SK-N-SH (cell line): Measurements from ENCODE around the gene PRSS23. TPM values are rescaled to one million over a fixed set of nuclear protein-coding genes. Genes with fewer than 3 reads are reported as not detected.
A peak's percentile ranks its signal among the peaks of the same experiment; 100 is the strongest.

ENCODE experiments used
- CTCF ChIA-PET: fragments of 300-600, 350-600 bp; formaldehyde crosslinking; extraction: SDS; loops from one replicate; lab custom pipeline; 2021; lab: Yijun Ruan, JAX
- POLR2A ChIA-PET: fragments of 350-600 bp; sonication (Branson Sonifier 250); formaldehyde crosslinking; extraction: SDS; loops from one replicate; lab custom pipeline; 2020; ENCODE audit warnings: antibody characterized with exemption, inconsistent platforms; lab: Yijun Ruan, JAX
- DNase-seq: peaks from one replicate; pipeline ENCODE4 v3.0.0; 2012
- H2AFZ ChIP-seq: fragments of 200-600 bp; sonication (generic); 2 replicates; pipeline ENCODE4 v1.8.1; 2016; ENCODE audit warnings: antibody characterized with exemption, mild to moderate bottlenecking, low read depth
- H3F3A ChIP-seq: fragments of 200-600 bp; sonication (generic); replicated peaks from 2 replicates; pipeline ENCODE3; 2016; ENCODE audit warnings: antibody characterized with exemption, mild to moderate bottlenecking; ENCODE audit not compliant: insufficient read depth
- H3K27ac ChIP-seq, 2 experiments: fragments of 200-500 bp in 1 of 2; fragments of 200-600 bp in 1 of 2; sonication (Bioruptor generic) in 1 of 2; sonication (generic), shearing (Covaris generic) in 1 of 2; 2 replicates each; pipeline versions ENCODE4 v1.5.1 to v1.6.1; 2014 to 2016; ENCODE audit warnings: low read depth in 2 of 2, inconsistent platforms in 1 of 2, low read length in 1 of 2, mild to moderate bottlenecking in 1 of 2, mixed read lengths in 1 of 2
- H3K27me3 ChIP-seq: fragments of 200-600 bp; sonication (generic), shearing (Covaris generic); 2 replicates; pipeline ENCODE4 v1.6.1; 2016; ENCODE audit warnings: mixed run types; ENCODE audit not compliant: insufficient read depth
- H3K36me3 ChIP-seq, 2 experiments: fragments of 200-500 bp in 1 of 2; fragments of 200-600 bp in 1 of 2; sonication (Bioruptor generic) in 1 of 2; sonication (generic) in 1 of 2; replicated peaks in 1 of 2; 2 replicates each; pipeline versions ENCODE3 to v1.5.1; 2014 to 2016; ENCODE audit warnings: low read length in 1 of 2, mild to moderate bottlenecking in 1 of 2; ENCODE audit not compliant: insufficient read depth in 2 of 2, control insufficient read depth in 1 of 2
- H3K4me1 ChIP-seq, 2 experiments: fragments of 200-500 bp in 1 of 2; fragments of 200-600 bp in 1 of 2; sonication (Bioruptor generic) in 1 of 2; sonication (generic), shearing (Covaris generic) in 1 of 2; 2 replicates each; pipeline versions ENCODE4 v1.5.1 to v1.6.1; 2014 to 2016; ENCODE audit warnings: low read depth in 1 of 2, low read length in 1 of 2, mixed run types in 1 of 2; ENCODE audit not compliant: insufficient read depth in 2 of 2, control insufficient read depth in 1 of 2
- H3K4me2 ChIP-seq: fragments of 200-600 bp; sonication (generic), shearing (Covaris generic); 2 replicates; pipeline ENCODE4 v1.6.1; 2017; ENCODE audit warnings: mixed run types
- H3K4me3 ChIP-seq, 2 experiments: fragments of 200-500 bp in 1 of 2; fragments of 200-600 bp in 1 of 2; sonication (Bioruptor generic) in 1 of 2; sonication (generic), shearing (Covaris generic) in 1 of 2; 2 replicates each; pipeline versions ENCODE4 v1.5.1 to v1.8.1; 2014 to 2016; ENCODE audit warnings: low read depth in 2 of 2, inconsistent platforms in 1 of 2, low read length in 1 of 2, mild to moderate bottlenecking in 1 of 2, mixed read lengths in 1 of 2, moderate library complexity in 1 of 2
- H3K79me2 ChIP-seq: fragments of 200-600 bp; sonication (generic); 2 replicates; pipeline ENCODE4 v1.8.1; 2017; ENCODE audit warnings: mild to moderate bottlenecking; ENCODE audit not compliant: insufficient read depth
- H3K9ac ChIP-seq: fragments of 200-600 bp; sonication (generic); 2 replicates; pipeline ENCODE4 v1.6.1; 2017; ENCODE audit warnings: mixed run types
- H3K9me2 ChIP-seq: fragments of 200-600 bp; sonication (generic); 2 replicates; pipeline ENCODE4 v1.6.1; 2017; ENCODE audit warnings: mixed run types
- H3K9me3 ChIP-seq: fragments of 200-600 bp; sonication (generic); 2 replicates; pipeline ENCODE4 v1.6.1; 2017; ENCODE audit warnings: mixed run types, mild to moderate bottlenecking, moderate library complexity
- H4K20me1 ChIP-seq: fragments of 200-600 bp; sonication (generic); 2 replicates; pipeline ENCODE4 v1.6.1; 2017; ENCODE audit warnings: mild to moderate bottlenecking, mixed run types; ENCODE audit not compliant: insufficient read depth
- EP300 ChIP-seq, 2 experiments: IDR thresholded peaks; 2 replicates each; pipeline versions ENCODE4 v1.4.0 to v1.6.1; 2012; ENCODE audit warnings: borderline replicate concordance in 1 of 2, low read depth in 1 of 2, low read length in 1 of 2
- FOXJ3 ChIP-seq: sonication (generic); formaldehyde crosslinking; IDR thresholded peaks from 2 replicates; pipeline ENCODE4 v1.5.1; 2020; ENCODE audit warnings: mild to moderate bottlenecking, missing genetic modification reagents
- FOXM1 ChIP-seq: IDR thresholded peaks from 2 replicates; pipeline ENCODE4 v1.4.0; 2012; ENCODE audit warnings: low read depth, mild to moderate bottlenecking
- JUND ChIP-seq: IDR thresholded peaks from 2 replicates; pipeline ENCODE4 v1.4.0; 2012
- MEF2A ChIP-seq: IDR thresholded peaks from 2 replicates; pipeline ENCODE4 v1.4.0; 2012; ENCODE audit warnings: low read depth, borderline replicate concordance
- RAD21 ChIP-seq: IDR thresholded peaks from 2 replicates; pipeline ENCODE4 v1.6.1; 2012; ENCODE audit warnings: mild to moderate bottlenecking, low read length
- REST ChIP-seq: IDR thresholded peaks from 2 replicates; pipeline ENCODE4 v1.6.1; 2012; ENCODE audit warnings: mild to moderate bottlenecking, low read depth, low read length, moderate library complexity
- TAF1 ChIP-seq: IDR thresholded peaks from 2 replicates; pipeline ENCODE4 v1.6.1; 2012; ENCODE audit warnings: low read depth, mild to moderate bottlenecking, low read length, moderate library complexity, borderline replicate concordance
- YY1 ChIP-seq: IDR thresholded peaks from 2 replicates; pipeline ENCODE4 v1.4.0; 2012; ENCODE audit warnings: low read depth, mild to moderate bottlenecking
- ZBTB33 ChIP-seq: IDR thresholded peaks from 2 replicates; pipeline ENCODE4 v1.4.0; 2012; ENCODE audit warnings: low read depth, borderline replicate concordance
- whole genome bisulfite sequencing: methylation state at CpG from one replicate; pipeline ENCODE4 v1.1.6; 2017; ENCODE audit warnings: low lambda C conversion rate; 5-methylcytosine and 5-hydroxymethylcytosine counted together
- polyA plus RNA-seq, 3 experiments: library from polyadenylated mRNA; depleted of rRNA; stranded (reverse); fragments of >200 nt; gene quantifications; 2 replicates each; pipeline ENCODE4 v1.2.3, GENCODE V29; 2012

The PRSS23 gene
- polyA plus RNA-seq, 1 of the 3 experiments (the other 2 are of a cell fraction): 326 TPM

GRCh38 chr11:86782742-86783141 lies 17.6 kb upstream of the PRSS23 start:
- CTCF ChIA-PET: no interaction called here

More at GRCh38 chr11:86782742-86783141, 17.6 kb upstream of the PRSS23 start:
- no peaks in the 10 kb centered on the region for H4K20me1 ChIP-seq
- H3K4me3 ChIP-seq: no peak overlapping the region
- H3K4me1 ChIP-seq: peaks cover 2 to 8% of the 10 kb centered on the region in 2 experiments
- TF ChIP-seq JUND (no peak), RAD21 (no peak), FOXM1 (no peak), REST (no peak), YY1 (no peak), ZBTB33 (no peak), EP300 (IDR thresholded peaks at IDR 0.05; ENCODE audit: borderline replicate concordance in 1 of 2, low read depth in 1 of 2, low read length in 1 of 2) (no peak), TAF1 (no peak), FOXJ3 (CRISPR knock-in tag) (no peak), MEF2A (no peak)
- H3K36me3 ChIP-seq: no peaks in the 10 kb centered on the region
- WGBS: 89% methylated on average over 4 of the region's 4 CpGs
- no peaks in the 10 kb centered on the region for H3K27me3 ChIP-seq
- no peaks in the 10 kb centered on the region for H3K9me2 ChIP-seq
- H3K79me2 ChIP-seq: no peaks in the 10 kb centered on the region
- no peak overlapping the region for H3K9ac ChIP-seq
- H2AFZ ChIP-seq: 0 out of 2 replicates have a peak overlapping the region, but pooled peaks have one; percentile 3
- no peaks in the 10 kb centered on the region for H3K9me3 ChIP-seq
- POLR2A ChIA-PET: no interaction called here
- no peak overlapping the region for H3K27ac ChIP-seq
- DNase-seq: no peak
- H3K4me2 ChIP-seq: no peak overlapping the region
- H3F3A ChIP-seq: peaks cover 3% of the 10 kb centered on the region
